ENCODE measurements around the gene LOXL4.
"Not testable (repeated sequence)": the region's sequence is repeated elsewhere in the genome, so short reads cannot be mapped to it uniquely, and the experiment has no call there.

Gene LOXL4

DNA sequence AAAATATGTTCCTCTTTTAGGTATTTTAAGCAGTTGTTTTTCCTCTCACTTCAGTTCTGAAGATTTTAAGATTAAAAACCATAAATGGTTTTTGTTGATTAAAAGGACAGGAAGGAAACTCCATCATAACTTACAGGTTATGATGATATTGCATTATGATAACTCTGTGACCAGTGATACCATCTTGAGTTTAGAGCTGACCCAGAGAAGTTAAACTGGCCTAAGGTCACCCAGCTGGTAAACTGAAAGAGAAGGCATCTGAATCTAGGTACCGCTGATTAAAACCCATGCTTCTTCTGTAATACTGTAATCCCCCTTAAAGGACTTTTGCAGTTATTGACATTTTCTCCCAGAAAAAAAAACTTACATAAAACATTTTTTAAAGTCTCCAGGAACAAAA is 29.6 kb downstream of the LOXL4 start:
- DNase-seq = no peak

DNA sequence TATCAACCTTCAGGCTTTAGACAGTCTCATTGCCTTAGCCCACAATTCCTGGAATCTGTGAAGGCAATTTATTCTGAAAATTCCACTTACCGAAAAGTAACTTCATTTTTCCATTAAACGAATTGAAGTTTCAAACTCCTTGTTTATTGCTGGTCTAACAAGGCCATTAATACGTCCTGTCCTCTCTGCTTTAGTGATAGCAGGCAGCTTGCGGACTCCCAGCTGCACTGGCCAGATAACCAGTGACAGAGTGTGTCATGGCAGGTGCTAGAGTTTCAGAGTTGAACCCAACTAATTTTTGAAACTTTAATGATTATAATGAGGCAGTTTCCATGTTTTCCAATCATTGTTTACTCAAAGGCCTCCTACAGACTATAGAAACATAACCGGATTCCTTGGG is 31.1 kb downstream of the LOXL4 start:
- DNase-seq = no peak

DNA sequence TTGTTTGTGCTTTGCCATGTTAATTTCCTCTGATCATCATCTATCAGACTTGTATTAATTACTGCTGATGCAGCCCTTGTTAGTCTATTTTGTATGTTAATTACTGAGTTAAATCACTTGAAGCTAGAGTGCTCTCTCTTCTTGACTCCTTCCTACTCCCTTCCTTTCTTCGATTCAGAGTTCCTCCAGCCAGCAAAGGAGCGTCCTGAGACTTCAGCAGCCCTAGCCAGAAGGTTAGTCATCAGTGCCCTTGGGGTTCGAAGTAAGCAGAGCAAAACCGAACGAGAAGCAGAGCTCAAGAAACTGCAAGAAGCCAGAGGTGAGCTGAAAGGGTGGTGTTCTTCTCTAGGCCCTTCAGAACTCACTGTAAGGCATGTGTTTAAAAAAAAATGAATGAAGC is 32.1 kb downstream of the LOXL4 start:
- no peak for DNase-seq

DNA sequence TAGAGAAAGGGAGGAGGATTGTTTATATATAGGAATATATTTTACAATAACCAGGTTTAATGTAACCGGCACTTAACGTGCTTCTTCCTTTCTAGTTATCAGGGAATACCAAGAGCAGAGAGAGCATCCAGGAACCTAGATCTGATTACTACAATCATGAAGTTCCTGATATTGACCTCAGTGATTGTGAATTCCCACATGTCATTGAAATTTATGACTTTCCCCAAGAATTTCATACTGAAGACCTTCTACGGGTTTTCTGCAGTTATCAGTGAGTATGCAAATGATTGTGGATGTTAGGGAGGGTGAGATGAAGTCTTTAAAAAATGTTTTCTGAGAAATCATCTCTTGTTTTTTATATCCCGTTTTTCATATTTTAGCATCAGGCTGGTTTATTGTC is 36.6 kb downstream of the LOXL4 start:
- DNase-seq = no peak

DNA sequence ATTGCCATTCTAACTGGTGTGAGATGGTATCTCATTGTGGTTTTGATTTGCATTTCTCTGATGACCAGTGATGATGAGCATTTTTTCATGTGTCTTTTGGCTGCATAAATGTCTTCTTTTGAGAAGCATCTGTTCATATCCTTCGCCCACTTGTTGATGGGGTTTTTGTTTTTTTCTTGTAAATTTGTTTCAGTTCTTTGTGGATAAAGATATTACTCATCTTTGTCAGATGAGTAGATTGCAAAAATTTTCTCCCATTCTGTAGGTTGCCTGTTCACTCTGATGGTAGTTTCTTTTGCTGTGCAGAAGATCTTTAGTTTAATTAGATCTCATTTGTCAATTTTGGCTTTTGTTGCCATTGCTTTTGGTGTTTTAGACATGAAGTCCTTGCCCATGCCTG is 39.7 kb downstream of the LOXL4 start:
- peak; percentile 34 for DNase-seq

DNA sequence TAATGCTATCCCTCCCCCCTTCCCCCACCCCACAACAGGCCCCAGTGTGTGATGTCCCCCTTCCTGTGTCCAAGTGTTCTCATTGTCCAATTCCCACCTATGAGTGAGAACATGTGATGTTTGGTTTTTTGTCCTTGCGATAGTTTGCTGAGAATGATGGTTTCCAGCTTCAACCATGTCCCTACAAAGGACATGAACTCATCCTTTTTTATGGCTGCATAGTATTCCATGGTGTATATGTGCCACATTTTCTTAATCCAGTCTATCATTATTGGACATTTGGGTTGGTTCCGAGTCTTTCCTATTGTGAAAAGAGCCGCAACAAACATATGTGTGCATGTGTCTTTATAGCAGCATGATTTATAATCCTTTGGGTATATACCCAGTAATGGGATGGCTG is 40.3 kb downstream of the LOXL4 start:
- not testable (repeated sequence) for DNase-seq

DNA sequence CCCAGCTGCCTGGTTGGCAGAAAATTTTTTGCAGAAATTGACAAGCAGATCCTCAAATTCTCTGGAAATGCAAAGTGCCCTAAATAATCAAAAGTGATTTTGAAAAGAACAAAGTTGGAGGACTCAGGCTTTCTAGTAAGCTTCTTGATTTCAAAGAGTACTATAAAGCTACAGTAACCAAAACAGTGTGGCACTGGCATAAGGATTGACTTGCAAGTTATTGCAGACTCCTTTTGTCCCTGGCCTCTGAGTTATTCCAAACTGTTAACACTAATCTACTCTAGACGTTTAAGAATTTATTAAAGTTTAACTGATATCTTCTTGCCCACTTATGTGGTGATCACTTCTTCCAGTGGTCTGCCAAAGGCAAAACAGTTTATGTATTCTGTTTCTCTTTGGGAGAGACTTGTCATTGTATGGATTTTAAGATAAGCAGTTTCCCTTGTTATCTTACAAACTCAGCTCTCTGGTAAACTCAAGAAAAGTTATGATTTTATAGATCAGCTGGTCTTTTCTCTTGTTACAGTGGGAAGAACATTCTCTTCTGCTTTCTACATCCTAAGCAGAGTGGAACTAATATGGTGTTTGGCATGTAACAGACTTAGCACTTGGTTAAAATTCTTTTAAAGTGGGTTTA is 41.4 kb downstream of the LOXL4 start:
- DNase-seq = no peak

DNA sequence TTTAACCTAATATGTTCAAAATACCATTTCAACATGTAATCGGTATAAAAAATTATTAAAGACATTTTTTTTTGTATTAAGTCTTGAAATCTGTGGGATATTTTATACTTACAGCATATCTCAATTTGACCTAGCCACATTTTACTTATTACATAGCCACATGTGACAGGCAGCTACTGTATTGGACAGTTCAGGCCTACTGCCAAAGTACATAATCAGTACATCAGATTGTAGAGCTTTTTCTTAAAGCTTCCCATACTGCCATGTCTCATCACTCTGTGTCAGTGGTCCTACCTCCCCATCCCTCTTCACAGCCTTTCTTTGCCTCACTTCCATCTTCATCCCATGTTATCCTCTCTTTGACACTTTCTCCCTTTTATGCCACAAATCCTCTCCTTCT is 43.0 kb downstream of the LOXL4 start:
- DNase-seq = no peak

DNA sequence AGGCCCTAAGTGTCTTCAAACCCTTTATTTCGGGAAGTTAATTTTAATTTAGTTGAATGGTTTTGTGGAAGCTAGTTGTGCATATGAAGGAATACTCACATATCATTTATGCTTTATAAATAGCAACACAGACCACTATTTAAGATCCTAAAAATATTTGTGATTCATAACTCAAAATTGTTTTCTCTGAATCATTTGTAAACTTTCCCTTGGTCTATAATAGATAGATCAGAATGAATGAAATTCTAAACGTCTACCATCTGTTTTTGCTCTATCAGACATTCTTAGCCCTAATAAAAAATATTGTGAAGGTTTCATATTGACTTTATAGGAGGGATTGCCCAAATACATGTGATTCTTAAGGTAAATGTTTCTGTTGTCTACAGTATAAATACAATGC is 43.5 kb downstream of the LOXL4 start:
- DNase-seq = no peak

DNA sequence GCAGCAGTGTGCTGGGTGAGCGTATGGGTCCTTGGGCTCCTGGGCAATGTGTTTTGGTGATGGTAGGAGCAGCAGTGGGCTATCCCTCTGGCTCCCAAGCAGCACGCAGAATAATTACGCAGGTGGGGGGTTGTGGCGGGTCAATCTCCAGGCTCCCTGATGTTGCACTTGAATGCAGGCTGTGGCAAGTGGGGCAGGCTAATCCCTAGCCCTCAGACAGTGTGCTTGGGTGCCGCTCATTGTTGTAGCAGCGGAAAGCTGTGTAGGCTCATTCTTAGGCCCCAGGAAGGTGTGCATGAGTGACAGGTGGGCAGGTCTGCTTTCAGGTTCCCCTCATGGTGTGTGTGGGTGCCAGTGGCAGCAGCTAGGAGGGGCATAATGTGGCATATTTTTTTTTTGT is 44.1 kb downstream of the LOXL4 start:
- no peak for DNase-seq

DNA sequence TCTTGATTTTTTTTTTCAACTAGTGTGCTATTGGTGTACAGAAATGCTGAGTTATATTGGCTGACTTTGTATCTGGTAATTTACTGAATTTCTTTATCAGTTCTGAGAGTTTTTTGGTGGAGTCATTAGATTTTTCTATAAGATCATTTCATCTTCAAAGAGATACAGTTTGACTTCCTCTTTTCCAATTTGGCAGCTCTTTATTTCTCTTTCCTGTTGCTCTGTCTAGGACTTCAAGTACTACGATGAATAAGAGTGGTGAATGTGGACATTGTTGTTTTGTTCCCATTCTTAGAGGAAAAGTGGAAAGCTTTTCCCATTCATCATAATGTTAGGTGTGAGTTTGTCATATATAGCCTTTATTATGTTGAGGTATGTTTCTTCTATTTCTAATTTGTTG is 50.2 kb downstream of the LOXL4 start:
- peak; percentile 29 for DNase-seq

DNA sequence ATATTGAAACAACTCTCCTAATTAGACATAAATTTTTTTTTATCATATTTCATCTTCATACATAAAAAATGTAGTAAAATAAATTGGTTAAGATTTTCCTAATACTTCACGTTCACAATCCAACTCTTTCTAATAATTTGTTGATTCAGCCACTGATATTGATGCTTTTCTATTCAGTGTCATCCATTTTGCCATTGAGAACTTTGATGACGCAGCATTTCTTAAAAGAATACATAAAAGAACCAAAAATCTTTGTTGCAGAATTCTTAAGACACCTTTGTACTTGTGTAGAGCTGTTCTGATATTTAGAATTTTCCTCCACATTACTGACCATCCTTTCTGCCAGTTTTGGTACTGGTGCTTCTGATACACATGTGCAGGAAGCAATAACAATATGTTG is 52.6 kb downstream of the LOXL4 start:
- DNase-seq = no peak

DNA sequence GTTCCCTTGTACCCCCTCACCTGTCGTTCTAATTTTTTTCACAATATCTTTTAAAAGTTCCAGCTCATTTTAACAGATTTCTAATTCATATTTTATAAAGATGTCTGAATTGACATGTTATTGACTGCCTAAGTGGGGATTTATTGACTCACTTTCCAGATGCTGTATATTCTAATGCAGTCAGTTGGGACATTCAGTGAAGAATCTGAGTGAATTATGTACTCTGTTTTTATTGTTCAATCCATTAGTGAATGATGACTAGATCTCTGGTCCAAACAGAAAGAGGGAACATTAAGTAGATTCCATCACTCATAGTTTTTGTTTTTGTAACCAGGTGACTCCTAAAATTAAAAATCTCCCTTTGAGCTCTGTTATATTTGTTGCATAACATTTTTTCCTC is 54.3 kb downstream of the LOXL4 start:
- DNase-seq = no peak

DNA sequence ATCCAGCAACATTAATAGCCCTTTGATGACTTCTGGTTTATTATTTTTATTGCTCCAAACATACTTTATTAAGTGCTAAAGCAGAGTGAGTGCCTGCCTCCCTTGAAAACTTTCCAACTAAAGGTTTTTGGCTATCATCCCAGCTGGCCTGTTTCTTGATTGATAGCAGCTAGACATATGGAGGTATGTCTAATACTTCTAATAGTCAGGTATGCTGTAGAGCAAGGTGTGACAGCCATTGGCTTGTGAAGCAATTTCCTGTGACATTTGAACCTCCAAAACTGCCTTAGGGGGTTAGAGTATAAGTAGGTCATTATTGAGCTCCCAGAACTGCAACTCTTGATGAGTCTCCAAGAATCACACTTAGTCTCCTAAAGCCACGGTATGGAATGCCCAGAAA is 55.8 kb downstream of the LOXL4 start:
- DNase-seq = no peak

DNA sequence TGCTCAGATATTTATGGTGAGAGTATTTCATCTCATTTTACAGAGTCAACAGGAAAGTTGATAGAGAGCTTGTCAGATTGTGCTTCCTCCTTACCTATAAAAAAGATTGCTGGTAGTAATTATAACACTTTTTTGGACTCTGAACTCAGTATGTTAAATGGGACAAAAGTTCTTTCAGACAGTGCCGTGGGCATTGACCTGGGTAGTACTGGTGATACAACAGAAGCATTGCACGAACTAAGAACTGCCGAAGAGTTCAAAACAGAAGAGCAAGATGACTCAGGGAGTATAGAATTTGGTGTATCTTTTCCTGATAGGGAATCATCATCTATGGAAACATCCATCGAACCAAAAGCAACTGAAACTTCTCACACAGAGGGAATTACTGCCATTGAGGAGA is 58.6 kb downstream of the LOXL4 start:
- DNase-seq = no peak

DNA sequence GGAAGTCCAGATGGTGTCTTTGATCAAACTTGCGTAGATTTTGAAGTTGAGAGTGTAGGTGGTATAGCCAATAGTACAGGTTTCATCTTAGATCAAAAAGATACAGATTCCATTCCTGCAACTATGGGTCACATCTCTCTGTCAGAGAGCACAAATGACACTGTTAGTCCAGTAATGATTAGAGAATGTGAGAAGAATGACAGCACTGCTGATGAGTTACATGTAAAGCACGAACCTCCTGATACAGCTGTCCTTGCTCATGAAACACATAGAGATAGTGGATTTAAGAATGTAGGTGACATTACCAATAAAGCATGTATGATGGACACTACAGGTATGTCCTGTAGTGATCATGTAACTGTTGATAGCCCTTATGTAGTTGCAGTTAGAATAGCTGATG is 59.1 kb downstream of the LOXL4 start:
- DNase-seq = no peak

DNA sequence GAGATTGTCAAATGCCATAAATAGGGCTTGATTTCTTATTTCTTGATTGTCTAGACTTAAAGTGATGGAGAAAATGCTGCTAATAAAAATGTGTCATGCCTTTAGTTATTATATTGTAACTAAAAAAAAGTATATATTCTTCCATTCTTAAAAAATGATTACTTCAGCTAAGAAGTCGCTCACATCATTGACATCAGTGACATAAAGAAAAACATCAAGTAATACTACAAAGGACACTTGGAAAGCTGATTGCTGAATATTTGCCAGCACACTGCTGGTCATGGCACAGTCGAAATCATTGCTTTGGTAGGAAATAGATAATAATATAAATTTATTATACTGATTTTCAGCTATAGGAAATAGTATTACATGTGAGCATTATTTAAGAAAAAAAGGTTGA is 62.6 kb downstream of the LOXL4 start:
- no peak for DNase-seq

DNA sequence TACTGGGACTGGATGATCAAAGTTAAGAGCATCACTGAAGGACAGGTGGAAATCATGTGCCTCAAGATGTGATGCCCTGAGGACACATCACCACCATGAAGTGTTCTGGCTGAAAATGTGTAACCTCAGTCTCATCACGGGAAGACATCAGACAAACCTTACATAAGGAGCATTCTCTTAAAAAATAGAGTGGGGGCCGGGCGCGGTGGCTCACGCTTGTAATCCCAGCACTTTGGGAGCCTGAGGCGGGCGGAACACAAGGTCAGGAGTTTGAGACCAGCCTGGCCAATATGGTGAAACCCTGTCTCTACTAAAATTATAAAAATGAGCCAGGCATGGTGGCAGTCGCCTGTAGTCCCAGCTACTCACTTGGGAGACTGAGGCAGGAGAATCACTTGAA is 65.6 kb downstream of the LOXL4 start:
- DNase-seq = no peak

DNA sequence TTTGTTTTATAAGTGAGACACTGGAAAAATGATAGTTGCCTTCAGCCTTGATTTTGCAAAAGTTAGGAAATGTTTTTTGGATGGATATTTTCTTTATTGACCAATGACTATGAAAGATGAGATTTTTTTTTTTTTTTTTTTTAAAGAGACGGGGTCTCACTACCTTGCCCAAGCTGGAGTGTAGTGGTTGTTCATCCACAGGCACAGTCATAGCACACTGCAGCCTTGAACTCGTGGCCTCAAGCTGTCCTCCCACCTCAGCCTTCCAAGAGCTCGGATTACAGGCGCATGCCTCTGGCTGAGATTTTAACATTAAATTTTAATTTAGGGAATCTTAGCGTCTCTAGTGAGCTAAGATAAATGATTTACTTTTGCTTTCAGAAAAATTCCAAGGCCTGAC is 66.2 kb downstream of the LOXL4 start:
- DNase-seq = no peak

Measured in suppressor macrophage treated with lipopolysaccharide for 4 hours (primary cell).